HG03064 (cell line): Measurements from ENCODE around the gene ZNF562.
"Not testable (repeated sequence)": the region's sequence is repeated elsewhere in the genome, so short reads cannot be mapped to it uniquely, and the experiment has no call there.

Experiments
- ATAC-seq: cut with Tn5 transposase; IDR thresholded peaks from one replicate; pipeline ENCODE4 v1.9.1; 2021; ENCODE audit warnings: low read depth; ENCODE audit not compliant: unreplicated experiment

Gene ZNF562

DNA sequence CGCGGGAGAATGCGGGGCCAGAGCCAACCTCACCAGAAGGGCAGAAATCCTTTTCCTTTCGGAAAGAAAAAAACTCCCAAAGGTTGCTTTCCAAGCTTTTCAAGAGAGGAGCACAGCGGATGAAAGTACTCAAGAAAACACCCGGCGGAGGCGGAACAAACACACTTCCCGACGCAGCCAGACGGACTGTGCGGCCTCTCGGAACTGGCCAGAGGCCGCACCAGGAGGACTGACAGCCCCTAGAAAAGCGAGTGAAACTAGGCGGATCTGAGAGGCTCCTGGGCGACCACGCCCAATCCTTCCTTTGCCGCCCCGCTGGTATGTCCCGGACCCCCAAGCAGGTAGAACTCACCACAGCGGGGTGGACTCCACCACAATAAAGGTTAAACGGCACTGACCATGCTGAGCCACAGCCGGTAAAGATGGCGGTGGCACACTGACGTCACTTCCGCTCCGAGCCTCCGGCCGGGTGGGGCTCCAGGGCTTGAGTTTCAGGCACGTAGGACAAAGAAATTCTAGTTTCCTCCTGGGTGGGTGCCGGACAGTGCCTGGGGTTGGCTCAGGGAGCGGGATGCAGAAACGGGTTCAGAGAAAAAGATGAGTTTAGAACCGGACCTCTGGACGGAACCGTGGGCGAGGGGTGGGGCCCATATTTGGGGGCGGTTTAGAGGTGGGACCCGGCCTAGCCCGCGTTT, at the start of gene ZNF562:
Gene ZNF562 (minus strand): TSS at position 438 of the 695 bp plus-strand sequence. CDS start 14,356 bp downstream, outside the sequence.
- peak; percentile 78 for ATAC-seq

DNA sequence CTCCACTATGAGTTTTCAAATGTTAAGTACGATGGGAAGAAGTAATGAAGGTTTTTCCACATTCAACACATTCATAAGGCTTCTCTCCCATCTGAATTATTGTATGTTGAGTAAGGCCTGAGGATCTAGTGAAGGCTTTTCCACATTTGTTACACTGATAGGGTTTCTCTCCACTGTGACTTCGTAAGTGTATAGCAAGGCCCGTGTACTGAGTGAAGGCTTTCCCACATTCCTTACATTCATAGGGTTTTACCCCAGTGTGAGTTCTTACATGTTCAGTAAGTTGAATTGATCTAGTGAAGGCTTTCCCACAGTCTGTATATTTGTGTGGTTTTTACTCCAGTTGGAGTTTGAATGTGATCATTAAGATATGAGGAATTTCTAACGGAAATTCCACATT, 49.3 kb upstream of the ZNF562 start:
- no peak for ATAC-seq

DNA sequence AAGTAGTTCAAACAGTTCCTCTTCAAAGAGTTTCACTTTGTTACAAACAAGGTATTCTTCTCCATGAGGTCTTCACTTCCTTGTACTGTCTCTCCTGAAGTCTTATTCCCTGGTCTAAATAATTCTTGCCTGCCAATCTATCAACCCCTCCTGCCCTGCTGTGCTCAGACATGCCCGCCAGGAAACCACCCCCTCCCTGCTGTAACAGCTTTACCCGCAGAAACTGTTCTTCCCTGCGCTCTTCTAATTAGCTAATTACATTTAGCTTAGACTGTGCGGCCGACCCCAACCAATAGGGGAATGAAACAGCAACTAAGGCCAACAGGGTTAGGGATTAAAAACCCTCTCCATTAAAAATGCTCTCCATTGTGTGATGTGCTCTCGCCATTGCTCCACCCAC, 47.0 kb upstream of the ZNF562 start:
- no peak for ATAC-seq

GRCh38 chr19:9720541-9720940, 45.6 kb upstream of the ZNF562 start:
- no peak for ATAC-seq

DNA sequence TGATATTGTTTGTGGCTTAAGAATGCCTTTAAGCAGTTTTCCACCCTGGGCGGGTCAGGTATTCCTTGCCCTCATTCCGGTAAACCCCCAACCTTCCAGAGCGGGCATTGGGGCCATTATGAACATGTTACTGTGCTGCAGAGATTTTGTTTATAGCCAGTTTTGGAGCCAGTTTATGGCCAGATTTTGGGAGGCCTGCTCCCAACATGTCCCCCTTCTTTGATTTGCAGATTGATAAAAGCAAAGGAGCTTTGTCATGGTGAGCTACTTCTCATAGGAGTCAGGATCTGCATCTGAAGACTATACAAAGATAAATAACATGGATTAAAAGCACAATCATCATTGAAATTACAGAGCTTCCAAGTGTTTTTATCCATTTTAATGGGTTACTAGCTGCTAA, 36.9 kb upstream of the ZNF562 start:
- ATAC-seq: no peak

- no peak for ATAC-seq
Measured at GRCh38 chr19:9709305-9709704, 34.4 kb upstream of the ZNF562 start.

DNA sequence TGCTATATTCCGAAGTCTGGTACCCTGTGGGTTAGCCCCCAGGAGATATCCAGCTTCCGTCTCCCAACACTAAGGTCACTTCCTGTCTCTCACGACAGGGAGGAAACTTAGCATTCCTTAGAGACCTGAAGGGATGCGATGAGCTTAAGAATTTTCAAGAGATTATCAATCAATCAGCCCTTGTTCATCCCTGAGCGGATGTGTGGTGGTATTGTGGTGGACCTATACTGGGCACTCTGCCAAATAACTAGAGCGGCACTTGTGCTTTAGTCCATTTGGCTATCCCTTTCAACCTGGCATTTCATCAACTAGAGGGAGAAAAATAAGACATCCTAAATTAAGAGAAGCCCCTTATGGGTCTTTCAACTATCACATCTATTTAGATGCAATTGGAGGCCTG, 30.9 kb upstream of the ZNF562 start:
- ATAC-seq: no peak

- no peak for ATAC-seq
Measured at GRCh38 chr19:9702186-9702585, 27.3 kb upstream of the ZNF562 start.

DNA sequence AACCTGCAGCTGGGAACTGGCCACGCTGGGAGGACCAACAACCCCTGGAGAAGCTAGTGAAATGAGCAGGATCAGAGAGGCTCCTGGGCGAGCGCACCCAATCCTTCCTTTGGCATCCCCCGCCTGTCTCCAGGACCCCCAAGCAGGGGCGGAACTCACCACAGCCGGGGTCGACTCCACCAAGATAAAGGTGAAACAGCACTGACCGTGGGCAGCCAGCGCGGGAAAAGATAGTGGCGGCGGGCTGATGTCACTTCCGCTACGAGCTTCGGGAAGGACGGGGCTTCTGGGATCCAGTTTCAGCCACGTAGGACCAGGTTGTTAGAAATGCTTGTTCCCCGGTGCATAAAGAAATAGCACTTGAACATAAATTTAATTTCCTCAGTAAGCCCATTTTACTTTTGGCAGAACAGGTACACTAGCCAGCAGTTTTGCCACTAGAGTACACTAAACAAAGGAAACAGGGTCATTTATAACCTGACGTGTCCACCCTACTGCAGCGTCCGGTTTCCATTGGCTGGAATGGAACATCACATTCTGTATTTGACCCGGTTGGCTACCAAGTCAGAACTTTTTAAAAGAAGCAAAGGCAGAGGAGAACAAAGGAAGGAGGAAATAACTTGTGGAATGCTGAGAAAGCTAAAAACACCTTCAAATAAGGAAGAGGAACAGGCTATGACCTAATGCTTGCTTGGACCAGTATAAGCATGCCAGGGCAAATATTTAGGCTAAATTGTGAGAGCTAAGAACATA, 25.5 kb upstream of the ZNF562 start:
- ATAC-seq: no peak

GRCh38 chr19:9690301-9690700, 15.4 kb upstream of the ZNF562 start:
- not testable (repeated sequence) for ATAC-seq

- ATAC-seq: not testable (repeated sequence)
Measured at GRCh38 chr19:9679996-9680395, 5.1 kb upstream of the ZNF562 start.

DNA sequence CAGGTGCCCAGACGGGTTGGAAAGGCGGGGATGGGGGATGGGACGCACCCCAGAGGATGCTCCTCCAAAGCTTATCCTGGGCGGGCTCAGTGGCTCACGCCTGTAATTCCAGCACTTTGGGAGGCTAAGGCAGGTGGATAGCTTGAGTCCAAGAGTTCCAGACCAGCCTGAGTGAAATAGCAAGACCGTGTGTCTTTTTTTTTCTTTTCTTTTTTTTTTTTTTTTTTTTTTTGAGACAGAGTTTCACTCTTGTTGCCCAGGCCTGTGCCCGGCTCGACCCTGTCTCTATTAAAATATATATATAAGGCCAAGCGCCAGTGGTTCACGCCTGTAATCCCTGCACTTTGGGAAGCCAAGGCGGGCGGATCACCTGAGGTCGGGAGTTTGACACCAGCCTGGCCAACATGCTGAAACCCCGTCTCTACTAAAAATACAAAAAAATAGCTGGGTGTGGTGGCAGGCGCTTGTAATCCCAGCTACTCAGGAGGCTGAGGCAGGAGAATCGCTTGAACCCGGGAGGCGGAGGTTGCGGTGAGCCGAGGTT, 530 bp upstream of the ZNF562 start:
- ATAC-seq: not testable (repeated sequence)

- no peak for ATAC-seq
Measured at GRCh38 chr19:9673912-9674662, 813 bp downstream of the ZNF562 start.

DNA sequence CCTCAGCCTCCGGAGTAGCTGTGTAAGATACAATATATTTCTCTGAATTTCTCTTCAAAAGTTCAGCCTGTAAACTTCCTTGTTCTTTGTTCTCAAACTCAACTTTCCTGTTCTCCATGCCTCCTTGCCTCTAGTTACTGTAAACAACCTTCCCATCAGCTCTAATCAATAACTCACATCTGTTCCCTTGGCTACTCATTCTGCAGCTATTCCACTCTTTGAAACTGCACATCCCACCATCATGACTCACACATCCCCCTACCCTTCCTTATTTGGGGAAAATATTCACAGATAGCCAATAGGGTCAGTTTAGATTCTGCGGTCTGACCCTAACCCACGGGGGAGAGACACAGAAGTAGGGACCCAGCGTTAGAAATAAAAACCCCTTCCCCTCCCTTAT, 2.0 kb downstream of the ZNF562 start:
- ATAC-seq: no peak

GRCh38 chr19:9671655-9672054, 3.2 kb downstream of the ZNF562 start:
- no peak for ATAC-seq

DNA sequence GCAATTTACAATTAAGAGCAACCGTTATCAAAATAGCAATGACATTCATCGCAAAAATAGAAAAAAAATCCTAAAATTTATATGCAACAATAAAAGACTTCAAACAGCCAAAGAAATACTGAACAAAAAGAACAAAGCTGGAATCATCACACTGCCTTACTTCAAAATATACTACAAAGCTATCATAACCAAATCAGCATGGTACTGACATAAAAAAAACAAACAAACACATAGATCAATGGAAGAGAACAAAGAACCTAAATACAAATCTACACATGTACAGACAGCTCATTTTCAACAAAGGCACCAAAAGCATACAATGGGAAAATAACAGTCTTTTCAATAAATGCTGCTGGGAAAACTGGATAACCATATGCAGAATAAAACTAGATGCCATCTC, 6.4 kb downstream of the ZNF562 start:
- no peak for ATAC-seq

GRCh38 chr19:9667898-9668297, 7.0 kb downstream of the ZNF562 start:
- ATAC-seq: no peak

GRCh38 chr19:9658769-9659168, 16.1 kb downstream of the ZNF562 start:
- ATAC-seq: no peak

DNA sequence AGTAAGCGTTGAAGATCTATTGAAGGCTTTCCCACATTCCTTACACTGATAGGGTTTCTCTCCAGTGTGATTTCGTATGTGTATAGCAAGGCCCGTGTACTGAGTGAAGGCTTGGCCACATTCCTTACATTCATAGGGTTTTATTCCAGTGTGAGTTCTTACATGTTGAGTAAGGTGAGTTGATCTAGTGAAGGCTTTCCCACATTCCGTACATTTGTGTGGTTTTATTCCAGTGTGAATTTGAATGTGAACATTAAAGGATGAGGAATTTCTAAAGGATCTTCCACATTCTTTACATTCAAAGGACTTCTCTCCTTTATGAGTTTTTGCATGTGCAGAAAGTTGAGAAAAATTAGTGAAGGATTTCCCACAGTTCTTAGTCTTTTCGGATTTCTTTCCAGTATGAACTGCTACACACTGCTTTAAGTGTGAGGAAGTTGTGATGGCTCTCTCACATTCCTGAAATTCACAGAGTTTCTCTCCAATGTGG, 21.8 kb downstream of the ZNF562 start:
- not testable (repeated sequence) for ATAC-seq

DNA sequence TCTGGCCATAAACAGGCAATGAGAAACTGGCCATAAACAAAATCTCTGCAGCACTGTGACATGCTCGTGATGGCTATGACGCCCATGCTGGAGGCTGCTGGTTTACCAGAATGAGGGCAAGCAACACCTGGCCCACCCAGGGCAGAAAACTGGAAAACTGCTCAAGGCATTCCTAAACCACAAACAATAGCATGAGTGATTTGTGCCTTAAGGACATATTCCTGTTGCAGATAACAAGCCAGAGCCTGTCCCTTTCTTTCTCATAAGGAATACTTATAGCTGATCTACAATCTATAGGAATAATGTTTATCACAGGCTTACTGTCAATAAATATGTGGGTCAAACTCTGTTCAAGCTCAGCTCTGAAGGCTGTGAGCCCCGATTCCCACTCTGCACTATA, 23.4 kb downstream of the ZNF562 start:
- not testable (repeated sequence) for ATAC-seq

GRCh38 chr19:9650345-9650744, 24.6 kb downstream of the ZNF562 start:
- no peak for ATAC-seq
